OCI-LY7 (cell line): ENCODE data around the gene SLC17A9. TPM values are rescaled to one million over a fixed set of nuclear protein-coding genes. Genes with fewer than 3 reads are reported as not detected.

ENCODE experiments used
- BruUV-seq: library from RNA; stranded (reverse); fragments of 400-500 nt; replicated peaks from 2 replicates; lab custom pipeline; 2021; lab: Mats Ljungman, UMichigan
- CTCF ChIA-PET: fragments of 300-600 bp; sonication (Branson Sonifier 250); formaldehyde crosslinking; loops from one replicate; lab custom pipeline; 2022; ENCODE audit warnings: antibody characterized with exemption; ENCODE audit not compliant: unreplicated experiment; lab: Charles Lee
- POLR2A ChIA-PET: fragments of 300-600 bp; sonication (Branson Sonifier 250); formaldehyde crosslinking; loops from one replicate; lab custom pipeline; 2022; ENCODE audit warnings: antibody characterized with exemption; lab: Charles Lee
- DNase-seq: peaks from one replicate; pipeline ENCODE4 v3.0.0-alpha.2; 2015; ENCODE audit warnings: low spot score
- H2AFZ ChIP-seq: fragments of 200-600 bp; sonication (generic), shearing (Covaris generic); 2 replicates; pipeline ENCODE4 v1.6.1; 2014; ENCODE audit warnings: mild to moderate bottlenecking, antibody characterized with exemption, low read length, moderate library complexity
- H3K27ac ChIP-seq: fragments of 200-600 bp; sonication (generic); 2 replicates; pipeline ENCODE4 v1.5.1; 2014; ENCODE audit warnings: mixed run types, low read depth, mild to moderate bottlenecking, moderate library complexity, low read length, inconsistent platforms; ENCODE audit not compliant: poor library complexity, severe bottlenecking
- H3K36me3 ChIP-seq: fragments of 200-600 bp; sonication (generic); 2 replicates; pipeline ENCODE4 v1.6.1; 2014; ENCODE audit warnings: mild to moderate bottlenecking, antibody characterized with exemption, low read length, moderate library complexity, mixed read lengths; ENCODE audit not compliant: insufficient read depth
- H3K4me1 ChIP-seq: fragments of 200-600 bp; sonication (generic); 2 replicates; pipeline ENCODE4 v1.5.1; 2014; ENCODE audit warnings: mild to moderate bottlenecking, low read length; ENCODE audit not compliant: insufficient read depth, poor library complexity, severe bottlenecking
- H3K4me2 ChIP-seq: fragments of 200-600 bp; sonication (generic); 2 replicates; pipeline ENCODE4 v1.6.1; 2014; ENCODE audit warnings: mild to moderate bottlenecking, low read length
- H3K4me3 ChIP-seq: fragments of 200-600 bp; sonication (generic); 2 replicates; pipeline ENCODE4 v1.5.1; 2014; ENCODE audit warnings: mild to moderate bottlenecking, low read depth, low read length; ENCODE audit not compliant: poor library complexity, severe bottlenecking
- H3K79me2 ChIP-seq: fragments of 200-600 bp; sonication (generic); 2 replicates; pipeline ENCODE4 v1.6.1; 2016; ENCODE audit warnings: low read depth, mild to moderate bottlenecking, low read length, moderate library complexity, mixed read lengths; ENCODE audit not compliant: insufficient read depth
- H3K9me2 ChIP-seq: fragments of 200-600 bp; sonication (generic); 2 replicates; pipeline ENCODE4 v1.6.1; 2016; ENCODE audit warnings: mild to moderate bottlenecking, low read length, mixed read lengths; ENCODE audit not compliant: insufficient read depth
- H3K9me3 ChIP-seq: fragments of 200-600 bp; sonication (generic); 2 replicates; pipeline ENCODE4 v1.6.1; 2014; ENCODE audit warnings: mild to moderate bottlenecking, mixed run types, low read length, mixed read lengths
- H4K20me1 ChIP-seq: fragments of 200-600 bp; sonication (generic); 2 replicates; pipeline ENCODE4 v1.6.1; 2014; ENCODE audit warnings: mild to moderate bottlenecking, antibody characterized with exemption, low read length, moderate library complexity, mixed read lengths; ENCODE audit not compliant: insufficient read depth
- CTCF ChIP-seq: fragments of 200-600 bp; sonication (generic); conservative IDR thresholded peaks from 2 replicates; pipeline ENCODE4 v1.5.1; 2014; ENCODE audit warnings: mild to moderate bottlenecking, antibody characterized with exemption, low read length, moderate library complexity, mixed read lengths
- EZH2phosphoT487 ChIP-seq: fragments of 200-600 bp; sonication (generic); IDR thresholded peaks from 2 replicates; pipeline ENCODE4 v1.6.1; 2018; ENCODE audit warnings: low read depth, borderline replicate concordance, mild to moderate bottlenecking, mixed run types, antibody characterized with exemption, low read length, moderate library complexity, mixed read lengths
- intact Hi-C: fragments of 100-400 bp; cut with micrococcal nuclease; formaldehyde crosslinking; loops from one replicate; pipeline ENCODE4 v1.10.0; 2022; ENCODE audit not compliant: unreplicated experiment
- total RNA-seq, 2 experiments: library from RNA; depleted of rRNA in 1 of 2; stranded (reverse); fragments of >200 nt in 1 of 2; shearing (Covaris generic) in 1 of 2; gene quantifications; 2 replicates each; pipeline ENCODE4 v1.2.3, GENCODE V29; 2014 to 2022

Gene SLC17A9
- total RNA-seq, 2 experiments from 2014 or later: 2.0 to 8.1 TPM

GRCh38 chr20:62910777-62911497 lies 41.6 kb upstream of the SLC17A9 start:
- Histone ChIP-seq H4K20me1 (peaks cover 22% of the 10 kb centered on the region), H3K4me2 (no peak overlapping the region), H3K9me2 (no peaks in the 10 kb centered on the region), H2AFZ (no peak overlapping the region), H3K4me3 (no peak overlapping the region), H3K79me2 (peaks cover 51% of the 10 kb centered on the region), H3K36me3 (peaks cover 86% of the 10 kb centered on the region), H3K9me3 (no peaks in the 10 kb centered on the region), H3K27ac (no peak overlapping the region), H3K4me1 (peaks cover 9% of the 10 kb centered on the region)
- TF ChIP-seq EZH2phosphoT487: no peak
- TF ChIP-seq CTCF: no peak
- POLR2A ChIA-PET: interaction anchor here (1.0 kb wide), 1 partner anchor 43 kb away, joined by 3 read pairs; no protein-coding TSS in a partner anchor
- CTCF ChIA-PET: no interaction called here
- no TSS peak for BruUV-seq
- no peak for DNase-seq
- intact Hi-C loops: no loop called here

GRCh38 chr20:62911701-62912280 lies 40.7 kb upstream of the SLC17A9 start:
- Histone ChIP-seq H3K9me2 (no peaks in the 10 kb centered on the region), H3K4me1 (peaks cover 17% of the 10 kb centered on the region), H3K4me3 (no peak overlapping the region), H3K79me2 (peaks cover 60% of the 10 kb centered on the region), H4K20me1 (peaks cover 29% of the 10 kb centered on the region), H3K4me2 (no peak overlapping the region), H3K36me3 (peaks cover 81% of the 10 kb centered on the region), H3K27ac (no peak overlapping the region), H2AFZ (no peak overlapping the region), H3K9me3 (no peaks in the 10 kb centered on the region)
- intact Hi-C loops: no loop called here
- no peak for DNase-seq
- BruUV-seq: no TSS peak
- POLR2A ChIA-PET: interaction anchor here (1.0 kb wide), 1 partner anchor 42 kb away, joined by 3 read pairs; no protein-coding TSS in a partner anchor
- CTCF ChIA-PET: no interaction called here
- TF ChIP-seq CTCF: no peak
- no peak for TF ChIP-seq EZH2phosphoT487
